ENCODE results near the gene HORMAD1.

DNA sequence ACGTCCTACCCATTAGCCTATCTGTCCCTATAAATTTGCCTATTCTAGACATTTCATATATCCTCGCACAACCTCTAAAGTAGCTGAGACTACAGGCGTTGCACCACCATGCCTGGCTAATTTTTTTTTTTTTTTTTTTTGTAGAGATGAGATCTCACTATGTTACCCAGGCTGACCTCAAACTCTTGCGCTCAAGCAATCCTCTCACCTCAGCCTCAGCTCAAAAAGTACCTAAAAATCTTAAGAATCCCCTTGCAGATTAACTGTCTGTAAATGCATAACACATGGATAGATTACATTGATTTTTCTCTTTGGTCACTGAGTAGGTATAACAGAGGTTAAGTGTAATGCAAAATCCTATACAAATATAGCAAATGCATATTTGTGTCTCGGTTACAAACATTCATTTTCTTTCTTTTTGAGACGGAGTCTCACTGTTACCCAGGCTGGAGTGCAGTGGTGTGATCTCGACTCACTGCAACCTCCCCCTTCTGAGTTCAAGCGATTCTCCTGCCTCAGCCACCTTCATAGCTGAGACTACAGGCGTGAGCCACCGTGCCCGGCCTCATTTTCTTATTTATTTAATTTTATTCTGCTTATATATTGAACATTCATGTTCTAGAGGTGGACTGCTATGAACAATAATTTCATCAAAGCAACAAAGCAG, 2.3 kb downstream of the HORMAD1 start:
- TF ChIP-seq, protein P1, sequence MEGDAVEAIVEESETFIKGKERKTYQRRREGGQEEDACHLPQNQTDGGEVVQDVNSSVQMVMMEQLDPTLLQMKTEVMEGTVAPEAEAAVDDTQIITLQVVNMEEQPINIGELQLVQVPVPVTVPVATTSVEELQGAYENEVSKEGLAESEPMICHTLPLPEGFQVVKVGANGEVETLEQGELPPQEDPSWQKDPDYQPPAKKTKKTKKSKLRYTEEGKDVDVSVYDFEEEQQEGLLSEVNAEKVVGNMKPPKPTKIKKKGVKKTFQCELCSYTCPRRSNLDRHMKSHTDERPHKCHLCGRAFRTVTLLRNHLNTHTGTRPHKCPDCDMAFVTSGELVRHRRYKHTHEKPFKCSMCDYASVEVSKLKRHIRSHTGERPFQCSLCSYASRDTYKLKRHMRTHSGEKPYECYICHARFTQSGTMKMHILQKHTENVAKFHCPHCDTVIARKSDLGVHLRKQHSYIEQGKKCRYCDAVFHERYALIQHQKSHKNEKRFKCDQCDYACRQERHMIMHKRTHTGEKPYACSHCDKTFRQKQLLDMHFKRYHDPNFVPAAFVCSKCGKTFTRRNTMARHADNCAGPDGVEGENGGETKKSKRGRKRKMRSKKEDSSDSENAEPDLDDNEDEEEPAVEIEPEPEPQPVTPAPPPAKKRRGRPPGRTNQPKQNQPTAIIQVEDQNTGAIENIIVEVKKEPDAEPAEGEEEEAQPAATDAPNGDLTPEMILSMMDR (IDR thresholded peaks at IDR 0.05): no peak
- TF ChIP-seq POLR2A (IDR thresholded peaks at IDR 0.05): no peak
